GM12878 (cell line): ENCODE results near the gene MID1. TPM values are rescaled to one million over a fixed set of nuclear protein-coding genes. Genes with fewer than 3 reads are reported as not detected.

Source experiments
- ATAC-seq: fragments of 200-7000 bp; cut with Tn5 transposase; 3 replicates; pipeline ENCODE4 v1.9.1; 2020; ENCODE audit warnings: mild to moderate bottlenecking, moderate library complexity
- BruUV-seq: library from RNA; stranded (reverse); fragments of 400-500 nt; replicated peaks from 2 replicates; lab custom pipeline; 2021; lab: Mats Ljungman, UMichigan
- CTCF ChIA-PET: fragments of 300-600 bp; sonication (Branson Sonifier 250); formaldehyde crosslinking; extraction: SDS; loops from one replicate; lab custom pipeline; 2021; ENCODE audit warnings: inconsistent platforms; lab: Yijun Ruan, JAX
- POLR2A ChIA-PET: fragments of 350-600 bp; formaldehyde crosslinking; extraction: SDS; loops from one replicate; lab custom pipeline; 2021; ENCODE audit warnings: inconsistent platforms; lab: Charles Lee
- RAD21 ChIA-PET: fragments of 300-600 bp; sonication (Branson Sonifier 250); formaldehyde crosslinking; loops from one replicate; lab custom pipeline; 2023; ENCODE audit warnings: antibody characterized with exemption; ENCODE audit not compliant: unreplicated experiment; lab: Charles Lee
- SMC1A ChIA-PET: fragments of 300-600 bp; sonication (Branson Sonifier 250); formaldehyde crosslinking; loops from one replicate; lab custom pipeline; 2023; ENCODE audit not compliant: unreplicated experiment, uncharacterized antibody; lab: Charles Lee
- DNase-seq: peaks from one replicate; pipeline ENCODE4 v3.0.0-alpha.2; 2011; ENCODE audit warnings: low read depth, low spot score
- FAIRE-seq: peaks from 3 replicates; lab custom pipeline; 2011; peaks lifted over from hg19 to GRCh38; lab: Jason Lieb, UNC
- H2AFZ ChIP-seq: 2 replicates; pipeline ENCODE4 v1.6.0; 2011; ENCODE audit warnings: low read depth, low read length, control low read depth; ENCODE audit not compliant: control insufficient read depth
- H3K27ac ChIP-seq: 2 replicates; pipeline ENCODE4 v1.5.1; 2011; ENCODE audit warnings: control low read depth; ENCODE audit not compliant: control insufficient read depth, insufficient read depth
- H3K27me3 ChIP-seq, 2 experiments: replicated peaks in 1 of 2; 2 replicates each; pipeline versions ENCODE4 v1.6.0 to v1.6.1; 2011; ENCODE audit warnings: low read length in 1 of 2; ENCODE audit not compliant: control insufficient read depth in 2 of 2, insufficient read depth in 2 of 2
- H3K36me3 ChIP-seq, 2 experiments: 2 replicates each; pipeline ENCODE4 v1.5.1; 2011; ENCODE audit warnings: low read length in 1 of 2; ENCODE audit not compliant: control insufficient read depth in 2 of 2, insufficient read depth in 2 of 2
- H3K4me1 ChIP-seq: 2 replicates; pipeline ENCODE4 v1.6.1; 2011; ENCODE audit warnings: mild to moderate bottlenecking, low read length, moderate library complexity, mixed read lengths; ENCODE audit not compliant: control insufficient read depth, insufficient read depth
- H3K4me2 ChIP-seq: 2 replicates; pipeline ENCODE4 v1.6.0; 2011; ENCODE audit warnings: control low read depth; ENCODE audit not compliant: control insufficient read depth, insufficient read depth
- H3K4me3 ChIP-seq: fragments of 200-600 bp; sonication (generic); 2 replicates; pipeline ENCODE4 v1.5.1; 2016
- H3K79me2 ChIP-seq: 2 replicates; pipeline ENCODE4 v1.6.0; 2011; ENCODE audit warnings: low read length; ENCODE audit not compliant: control insufficient read depth, insufficient read depth
- H3K9ac ChIP-seq: 2 replicates; pipeline ENCODE4 v1.8.0; 2011; ENCODE audit warnings: low read length, control low read depth, mixed read lengths; ENCODE audit not compliant: control insufficient read depth, insufficient read depth
- H3K9me3 ChIP-seq: replicated peaks from 3 replicates; pipeline ENCODE4 v1.5.1; 2011; ENCODE audit warnings: mild to moderate bottlenecking, low read length; ENCODE audit not compliant: control insufficient read depth, insufficient read depth
- H4K20me1 ChIP-seq: 2 replicates; pipeline ENCODE4 v1.6.0; 2011; ENCODE audit not compliant: control insufficient read depth, insufficient read depth
- BRCA1 ChIP-seq: IDR thresholded peaks from 2 replicates; pipeline ENCODE4 v1.6.1; 2011; ENCODE audit warnings: low read depth, low read length, improper control_type of control experiment
- CHD2 ChIP-seq: IDR thresholded peaks from 2 replicates; pipeline ENCODE4 v1.6.1; 2011; ENCODE audit warnings: low read depth, low read length, improper control_type of control experiment, borderline replicate concordance
- CREB1 ChIP-seq: IDR thresholded peaks from 2 replicates; pipeline ENCODE4 v1.6.1; 2012; ENCODE audit warnings: low read depth, mild to moderate bottlenecking, inconsistent platforms
- FOXM1 ChIP-seq: IDR thresholded peaks from 2 replicates; pipeline ENCODE4 v1.6.1; 2012; ENCODE audit warnings: low read depth, mild to moderate bottlenecking, inconsistent platforms, low read length, moderate library complexity
- HDGF ChIP-seq: fragments of 450-650 bp; IDR thresholded peaks from 2 replicates; pipeline ENCODE4 v1.6.1; 2016; ENCODE audit warnings: antibody characterized with exemption
- IKZF1 ChIP-seq: fragments of 450-650 bp; conservative IDR thresholded peaks from 2 replicates; pipeline ENCODE4 v1.6.1; 2017; ENCODE audit warnings: antibody characterized with exemption, mild to moderate bottlenecking
- NFIC ChIP-seq: IDR thresholded peaks from 2 replicates; pipeline ENCODE4 v1.6.1; 2012; ENCODE audit warnings: low read depth, mild to moderate bottlenecking, inconsistent platforms, low read length, moderate library complexity
- POU2F2 ChIP-seq: IDR thresholded peaks from 3 replicates; pipeline ENCODE4 v1.6.1; 2011; ENCODE audit warnings: low read depth, mild to moderate bottlenecking, low read length, borderline replicate concordance
- SMC3 ChIP-seq: IDR thresholded peaks from 2 replicates; pipeline ENCODE4 v1.6.1; 2011; ENCODE audit warnings: low read length, improper control_type of control experiment, borderline replicate concordance
- SP1 ChIP-seq: IDR thresholded peaks from one replicate; pipeline ENCODE4 v1.6.1; 2011; ENCODE audit warnings: low read depth, low read length
- SREBF1 ChIP-seq: IDR thresholded peaks from 2 replicates; pipeline ENCODE4 v1.6.1; 2012; ENCODE audit warnings: mild to moderate bottlenecking, low read length
- TCF3 ChIP-seq: IDR thresholded peaks from 2 replicates; pipeline ENCODE4 v1.6.1; 2012; ENCODE audit warnings: low read depth, mild to moderate bottlenecking, low read length, borderline replicate concordance; ENCODE audit not compliant: insufficient read depth
- WRNIP1 ChIP-seq: IDR thresholded peaks from 2 replicates; pipeline ENCODE4 v1.6.1; 2011; ENCODE audit warnings: low read depth, low read length, improper control_type of control experiment, borderline replicate concordance
- ZBED1 ChIP-seq: IDR thresholded peaks from 2 replicates; pipeline ENCODE4 v1.6.1; 2016; ENCODE audit warnings: borderline replicate concordance
- WGBS: methylation state at CpG from one replicate; pipeline ENCODE4 v1.1.6; 2016; ENCODE audit warnings: low lambda C conversion rate; ENCODE audit not compliant: insufficient replicate concordance, insufficient coverage; ENCODE audit errors: missing lambda C conversion rate; 5-methylcytosine and 5-hydroxymethylcytosine counted together
- in situ Hi-C: fragments of 300-500 bp; cut with MboI; formaldehyde crosslinking; loops from 9 replicates; pipeline ENCODE4 v1.14.3; 2018; ENCODE audit warnings: mixed read lengths
- intact Hi-C: fragments of 100-400 bp; cut with micrococcal nuclease; formaldehyde crosslinking; loops from one replicate; pipeline ENCODE4 v1.14.2; 2022; ENCODE audit not compliant: unreplicated experiment
- polyA plus RNA-seq, 11 experiments: library from polyadenylated mRNA; depleted of rRNA in 4 of 11; unstranded in 6 of 11; stranded (reverse) in 5 of 11; fragments of >200 nt; fragmentation: Nextera tagmentation in 4 of 11; fragmentation: Illumina TruSeq in 1 of 11; extraction: Ambion mirVana in 4 of 11; extraction: Trizol in 1 of 11; gene quantifications; 1 replicate in 1 of 11; 2 replicates in 10 of 11; pipeline versions ENCODE4 v1.2.1 to v1.2.3, GENCODE V29; 2011 to 2016; ENCODE audit warnings: inconsistent platforms in 2 of 11, missing spikeins in 2 of 11, low read depth in 1 of 11
- total RNA-seq, 4 experiments: library from RNA; depleted of rRNA in 3 of 4; stranded (reverse); fragments of >200 nt in 3 of 4; fragmentation: Illumina TruSeq in 1 of 4; extraction: Trizol in 1 of 4; gene quantifications; 2 replicates each; pipeline versions ENCODE4 v1.2.1 to v1.2.3, GENCODE V29; 2013 to 2021
- TF ChIP-seq, protein P1 (sequence below): fragments of 450-650 bp; IDR thresholded peaks from 2 replicates; pipeline ENCODE4 v1.6.1; 2017; ENCODE audit warnings: mild to moderate bottlenecking, moderate library complexity
- TF ChIP-seq, protein P2 (sequence below): IDR thresholded peaks from 2 replicates; pipeline ENCODE4 v1.6.1; 2012; ENCODE audit warnings: low read length, inconsistent platforms
- TF ChIP-seq, protein P3 (sequence below): fragments of 450-650 bp; IDR thresholded peaks from 2 replicates; pipeline ENCODE4 v1.6.1; 2016; ENCODE audit warnings: mild to moderate bottlenecking
- TF ChIP-seq, protein P4 (sequence below): fragments of 450-650 bp; IDR thresholded peaks from 2 replicates; pipeline ENCODE4 v1.6.1; 2014; ENCODE audit warnings: mild to moderate bottlenecking

Gene MID1
- total and polyA plus RNA-seq, 10 of the 15 experiments (the other 5 are each of a cell fraction or from before 2014, with no cell fraction given) = 0.04 to 0.51 (median 0.14) TPM; not detected in 1

DNA sequence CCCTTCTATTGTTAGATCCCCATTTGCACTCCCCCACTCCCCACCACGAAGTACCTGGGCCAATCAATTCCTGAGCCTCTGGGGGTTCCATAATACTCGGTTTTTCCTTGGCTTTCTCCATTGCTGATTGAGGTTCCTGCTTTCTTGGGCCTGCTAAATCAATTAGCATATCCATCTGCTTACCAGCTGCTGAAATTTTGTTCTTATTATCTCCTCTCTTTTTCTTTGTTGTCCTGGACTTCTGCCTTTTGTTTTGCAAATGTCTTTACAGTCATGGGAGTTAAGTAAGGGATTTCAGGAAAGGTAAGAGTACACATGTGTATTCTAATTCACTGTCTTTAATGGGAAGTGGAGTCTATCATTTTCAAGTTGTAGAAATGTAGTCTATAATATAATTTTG, 222.2 kb downstream of the MID1 start (continued):
- TF ChIP-seq, protein P1, sequence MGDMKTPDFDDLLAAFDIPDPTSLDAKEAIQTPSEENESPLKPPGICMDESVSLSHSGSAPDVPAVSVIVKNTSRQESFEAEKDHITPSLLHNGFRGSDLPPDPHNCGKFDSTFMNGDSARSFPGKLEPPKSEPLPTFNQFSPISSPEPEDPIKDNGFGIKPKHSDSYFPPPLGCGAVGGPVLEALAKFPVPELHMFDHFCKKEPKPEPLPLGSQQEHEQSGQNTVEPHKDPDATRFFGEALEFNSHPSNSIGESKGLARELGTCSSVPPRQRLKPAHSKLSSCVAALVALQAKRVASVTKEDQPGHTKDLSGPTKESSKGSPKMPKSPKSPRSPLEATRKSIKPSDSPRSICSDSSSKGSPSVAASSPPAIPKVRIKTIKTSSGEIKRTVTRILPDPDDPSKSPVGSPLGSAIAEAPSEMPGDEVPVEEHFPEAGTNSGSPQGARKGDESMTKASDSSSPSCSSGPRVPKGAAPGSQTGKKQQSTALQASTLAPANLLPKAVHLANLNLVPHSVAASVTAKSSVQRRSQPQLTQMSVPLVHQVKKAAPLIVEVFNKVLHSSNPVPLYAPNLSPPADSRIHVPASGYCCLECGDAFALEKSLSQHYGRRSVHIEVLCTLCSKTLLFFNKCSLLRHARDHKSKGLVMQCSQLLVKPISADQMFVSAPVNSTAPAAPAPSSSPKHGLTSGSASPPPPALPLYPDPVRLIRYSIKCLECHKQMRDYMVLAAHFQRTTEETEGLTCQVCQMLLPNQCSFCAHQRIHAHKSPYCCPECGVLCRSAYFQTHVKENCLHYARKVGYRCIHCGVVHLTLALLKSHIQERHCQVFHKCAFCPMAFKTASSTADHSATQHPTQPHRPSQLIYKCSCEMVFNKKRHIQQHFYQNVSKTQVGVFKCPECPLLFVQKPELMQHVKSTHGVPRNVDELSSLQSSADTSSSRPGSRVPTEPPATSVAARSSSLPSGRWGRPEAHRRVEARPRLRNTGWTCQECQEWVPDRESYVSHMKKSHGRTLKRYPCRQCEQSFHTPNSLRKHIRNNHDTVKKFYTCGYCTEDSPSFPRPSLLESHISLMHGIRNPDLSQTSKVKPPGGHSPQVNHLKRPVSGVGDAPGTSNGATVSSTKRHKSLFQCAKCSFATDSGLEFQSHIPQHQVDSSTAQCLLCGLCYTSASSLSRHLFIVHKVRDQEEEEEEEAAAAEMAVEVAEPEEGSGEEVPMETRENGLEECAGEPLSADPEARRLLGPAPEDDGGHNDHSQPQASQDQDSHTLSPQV = no peak
- TF ChIP-seq HDGF (no peak), SMC3 (no peak)
- TF ChIP-seq, protein P2, sequence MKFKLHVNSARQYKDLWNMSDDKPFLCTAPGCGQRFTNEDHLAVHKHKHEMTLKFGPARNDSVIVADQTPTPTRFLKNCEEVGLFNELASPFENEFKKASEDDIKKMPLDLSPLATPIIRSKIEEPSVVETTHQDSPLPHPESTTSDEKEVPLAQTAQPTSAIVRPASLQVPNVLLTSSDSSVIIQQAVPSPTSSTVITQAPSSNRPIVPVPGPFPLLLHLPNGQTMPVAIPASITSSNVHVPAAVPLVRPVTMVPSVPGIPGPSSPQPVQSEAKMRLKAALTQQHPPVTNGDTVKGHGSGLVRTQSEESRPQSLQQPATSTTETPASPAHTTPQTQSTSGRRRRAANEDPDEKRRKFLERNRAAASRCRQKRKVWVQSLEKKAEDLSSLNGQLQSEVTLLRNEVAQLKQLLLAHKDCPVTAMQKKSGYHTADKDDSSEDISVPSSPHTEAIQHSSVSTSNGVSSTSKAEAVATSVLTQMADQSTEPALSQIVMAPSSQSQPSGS = no peak

- Histone ChIP-seq H3K4me3 (no peak overlapping the region), H3K9me3 (no peaks in the 10 kb centered on the region), H3K4me2 (no peak overlapping the region), H3K27me3 (no peaks in the 10 kb centered on the region), H3K27ac (no peak overlapping the region), H3K79me2 (no peaks in the 10 kb centered on the region), H3K4me1 (no peaks in the 10 kb centered on the region), H4K20me1 (no peaks in the 10 kb centered on the region; the same call in 1 of the 2 replicates), H2AFZ (no peak overlapping the region), H3K9ac (no peak overlapping the region), H3K36me3 (no peaks in the 10 kb centered on the region)
- ChIA-PET SMC1A (no interaction called here), RAD21 (no interaction called here), CTCF (no interaction called here), POLR2A (no interaction called here)
- BruUV-seq = no TSS peak
- DNase-seq (no peak), ATAC-seq (no peak), FAIRE-seq (no peak)
- intact Hi-C loops = loop anchor here (5.0 kb wide), 1 partner anchor 205 kb away; no protein-coding TSS in a partner anchor
- in situ Hi-C loops = no loop called here
- 10% methylated on average over 3 of the region's 3 CpGs for WGBS
- TF ChIP-seq, protein P3, sequence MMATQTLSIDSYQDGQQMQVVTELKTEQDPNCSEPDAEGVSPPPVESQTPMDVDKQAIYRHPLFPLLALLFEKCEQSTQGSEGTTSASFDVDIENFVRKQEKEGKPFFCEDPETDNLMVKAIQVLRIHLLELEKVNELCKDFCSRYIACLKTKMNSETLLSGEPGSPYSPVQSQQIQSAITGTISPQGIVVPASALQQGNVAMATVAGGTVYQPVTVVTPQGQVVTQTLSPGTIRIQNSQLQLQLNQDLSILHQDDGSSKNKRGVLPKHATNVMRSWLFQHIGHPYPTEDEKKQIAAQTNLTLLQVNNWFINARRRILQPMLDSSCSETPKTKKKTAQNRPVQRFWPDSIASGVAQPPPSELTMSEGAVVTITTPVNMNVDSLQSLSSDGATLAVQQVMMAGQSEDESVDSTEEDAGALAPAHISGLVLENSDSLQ = no peak
- TF ChIP-seq, protein P4, sequence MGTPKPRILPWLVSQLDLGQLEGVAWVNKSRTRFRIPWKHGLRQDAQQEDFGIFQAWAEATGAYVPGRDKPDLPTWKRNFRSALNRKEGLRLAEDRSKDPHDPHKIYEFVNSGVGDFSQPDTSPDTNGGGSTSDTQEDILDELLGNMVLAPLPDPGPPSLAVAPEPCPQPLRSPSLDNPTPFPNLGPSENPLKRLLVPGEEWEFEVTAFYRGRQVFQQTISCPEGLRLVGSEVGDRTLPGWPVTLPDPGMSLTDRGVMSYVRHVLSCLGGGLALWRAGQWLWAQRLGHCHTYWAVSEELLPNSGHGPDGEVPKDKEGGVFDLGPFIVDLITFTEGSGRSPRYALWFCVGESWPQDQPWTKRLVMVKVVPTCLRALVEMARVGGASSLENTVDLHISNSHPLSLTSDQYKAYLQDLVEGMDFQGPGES = no peak
- TF ChIP-seq FOXM1 = no peak
- TF ChIP-seq ZBED1 = no peak
- TF ChIP-seq WRNIP1 = no peak
- no peak for TF ChIP-seq SREBF1
- TF ChIP-seq CHD2 = no peak
- TF ChIP-seq SP1 = no peak
- TF ChIP-seq CREB1 = no peak
- no peak for TF ChIP-seq NFIC
- no peak for TF ChIP-seq POU2F2
- TF ChIP-seq IKZF1 = no peak
- no peak for TF ChIP-seq TCF3
- TF ChIP-seq BRCA1 = no peak
These were observed 223.0 kb downstream of the MID1 start for GRCh38 chrX:10397349-10397748.
